ENCODE results near the gene TSKS.

The TSKS gene

DNA sequence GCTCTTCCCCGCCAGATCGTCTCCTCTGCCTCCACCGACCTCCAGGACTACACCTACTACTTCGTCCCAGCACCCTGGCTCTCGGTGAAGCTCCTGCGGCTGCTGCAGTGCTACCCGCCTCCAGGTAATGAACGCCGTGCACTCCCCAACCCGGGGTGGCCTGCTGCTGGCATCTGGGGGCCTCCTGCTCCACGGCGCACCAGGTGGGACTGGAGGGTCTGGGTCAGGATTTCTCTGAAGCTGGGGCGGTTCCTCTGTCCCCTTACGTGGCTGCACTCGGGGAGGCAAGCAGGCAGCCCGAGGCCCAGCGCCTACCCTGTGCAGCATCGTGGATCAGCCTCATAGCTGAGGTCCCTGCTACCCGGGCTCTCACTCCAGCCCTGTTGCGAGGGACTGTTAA, 32.5 kb upstream of the TSKS start:
- no peak for DNase-seq (ENCODE audit: low read depth)

DNA sequence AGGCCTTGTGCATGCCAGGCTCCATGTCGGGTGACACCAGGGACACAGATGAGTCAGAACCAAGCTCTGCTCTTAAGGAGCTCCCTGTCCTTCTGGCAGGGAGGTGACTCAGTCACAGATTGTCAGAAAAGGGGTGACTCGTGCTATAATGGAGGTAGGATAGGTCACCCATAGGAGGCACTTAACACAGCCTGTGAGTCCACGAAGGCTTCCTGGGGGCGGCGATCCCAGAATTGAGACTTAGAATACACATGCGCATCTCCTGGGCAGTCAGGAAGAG, 30.4 kb upstream of the TSKS start:
- DNase-seq (ENCODE audit: low read depth) = no peak

DNA sequence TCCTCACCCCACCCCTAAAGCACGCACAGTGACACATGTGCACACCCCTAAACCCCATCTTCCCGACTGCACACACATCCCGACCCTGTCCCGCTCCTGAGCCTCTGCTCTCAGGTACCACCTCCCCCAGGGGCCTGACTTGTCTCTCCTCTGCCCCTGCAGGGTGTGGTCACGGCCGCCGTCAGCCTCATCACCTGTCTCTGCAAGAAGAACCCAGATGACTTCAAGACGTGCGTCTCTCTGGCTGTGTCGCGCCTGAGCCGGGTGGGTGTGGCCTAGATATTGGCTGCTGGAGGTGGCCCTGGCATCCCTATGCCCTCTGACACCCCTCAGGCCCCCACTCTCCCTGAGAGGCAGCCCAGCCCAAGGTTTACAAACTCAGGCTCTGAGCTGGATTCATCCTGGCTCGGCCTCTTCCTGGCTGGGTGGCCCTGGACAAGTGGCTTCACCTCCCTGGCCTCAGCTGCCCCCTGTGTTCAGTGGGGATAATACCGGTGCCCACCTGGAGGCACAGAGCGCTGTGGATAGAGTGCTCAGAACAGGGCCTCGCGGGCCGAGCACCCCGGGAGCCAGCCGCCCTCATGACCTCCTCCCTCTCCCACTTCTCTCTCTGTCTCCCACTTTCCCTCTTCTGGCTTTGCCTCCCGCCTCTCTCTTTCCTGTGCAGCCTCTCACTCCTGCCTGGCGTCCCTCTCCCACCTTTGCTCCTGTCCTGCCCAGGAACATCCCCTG, 29.9 kb upstream of the TSKS start:
- DNase-seq (ENCODE audit: low read depth) = no peak

DNA sequence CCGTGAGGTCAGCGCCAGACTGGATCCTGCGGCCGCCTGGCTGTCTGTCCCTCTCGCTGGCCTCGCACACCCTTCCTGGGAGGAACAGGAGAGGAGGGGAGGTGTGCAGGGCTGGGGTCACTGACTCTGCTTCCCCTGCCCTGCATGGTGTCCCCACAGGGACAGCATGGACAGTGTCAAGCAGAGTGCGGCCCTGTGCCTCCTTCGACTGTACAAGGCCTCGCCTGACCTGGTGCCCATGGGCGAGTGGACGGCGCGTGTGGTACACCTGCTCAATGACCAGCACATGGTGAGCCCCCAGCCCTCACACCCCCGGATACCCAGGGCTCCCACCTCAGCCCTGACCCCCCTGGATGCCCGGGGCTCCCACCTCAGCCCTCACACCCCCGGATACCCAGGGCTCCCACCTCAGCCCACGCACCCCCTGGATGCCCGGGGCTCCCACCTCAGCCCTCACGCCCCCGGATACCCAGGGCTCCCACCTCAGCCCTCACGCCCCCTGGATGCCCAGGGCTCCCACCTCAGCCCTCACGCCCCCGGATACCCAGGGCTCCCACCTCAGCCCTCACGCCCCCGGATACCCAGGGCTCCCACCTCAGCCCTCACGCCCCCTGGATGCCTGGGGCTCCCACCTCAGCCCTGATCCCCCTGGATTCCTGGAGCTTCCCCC, 28.8 kb upstream of the TSKS start:
- DNase-seq (ENCODE audit: low read depth) = no peak

DNA sequence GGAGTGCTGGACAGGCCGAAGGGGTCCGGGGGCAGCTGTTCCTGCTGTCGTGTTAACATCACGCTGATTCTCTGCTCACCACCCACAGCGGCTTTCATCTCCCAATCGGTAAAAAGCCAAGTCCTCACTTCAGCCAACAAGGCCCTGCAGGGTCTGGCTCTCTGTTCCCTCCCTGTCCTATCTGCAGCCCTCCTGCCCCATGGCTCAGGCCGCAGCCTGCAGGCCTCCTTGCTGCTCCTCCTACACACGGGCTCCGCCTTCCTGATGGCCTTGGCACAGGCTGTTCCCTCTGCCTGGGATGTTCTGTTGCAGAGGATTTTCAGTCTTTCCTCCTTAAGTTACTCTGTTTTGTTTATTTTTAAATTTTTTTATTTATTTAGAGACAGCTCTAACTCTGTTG, 27.8 kb upstream of the TSKS start:
- no peak for DNase-seq (ENCODE audit: low read depth)

DNA sequence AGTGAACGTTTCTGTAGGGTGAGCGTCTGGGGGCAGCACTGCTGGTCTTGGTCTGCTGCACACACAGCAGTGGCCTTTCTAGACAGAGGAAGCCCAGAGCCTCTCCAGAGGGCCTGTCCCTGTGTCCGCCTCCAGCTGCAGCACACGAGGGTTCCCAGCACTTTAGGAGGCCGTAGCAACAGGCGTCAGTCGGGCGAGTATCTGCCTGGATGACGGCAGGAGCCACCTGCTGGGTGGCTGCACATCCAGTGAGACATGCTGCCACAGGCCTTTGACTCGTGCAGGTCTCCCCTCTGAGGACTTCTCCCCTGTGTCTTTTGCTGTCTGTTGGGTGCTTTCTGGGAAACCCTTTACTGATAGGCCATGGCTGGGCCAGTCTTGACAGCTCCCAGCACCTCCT, 25.8 kb upstream of the TSKS start:
- DNase-seq (ENCODE audit: low read depth) = no peak

DNA sequence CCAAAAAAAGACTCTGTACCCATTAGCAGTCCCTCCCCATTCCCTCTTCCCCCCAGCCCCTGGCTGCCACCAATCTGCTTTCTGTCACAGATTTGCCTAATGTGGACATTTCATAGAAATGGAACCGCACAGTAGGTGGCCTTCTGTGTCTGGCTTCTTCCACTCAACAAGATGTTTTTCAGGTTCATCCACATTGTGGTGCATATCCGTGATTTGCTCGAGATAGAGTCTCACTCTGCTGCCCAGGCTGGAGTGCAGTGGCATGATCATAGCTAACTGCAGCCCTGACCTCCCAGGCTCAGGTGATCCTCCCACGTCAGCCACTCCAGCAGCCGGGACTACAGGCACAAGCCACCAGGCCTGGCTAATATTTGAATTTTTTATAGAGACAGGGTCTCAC, 24.6 kb upstream of the TSKS start:
- DNase-seq (ENCODE audit: low read depth) = no peak

DNA sequence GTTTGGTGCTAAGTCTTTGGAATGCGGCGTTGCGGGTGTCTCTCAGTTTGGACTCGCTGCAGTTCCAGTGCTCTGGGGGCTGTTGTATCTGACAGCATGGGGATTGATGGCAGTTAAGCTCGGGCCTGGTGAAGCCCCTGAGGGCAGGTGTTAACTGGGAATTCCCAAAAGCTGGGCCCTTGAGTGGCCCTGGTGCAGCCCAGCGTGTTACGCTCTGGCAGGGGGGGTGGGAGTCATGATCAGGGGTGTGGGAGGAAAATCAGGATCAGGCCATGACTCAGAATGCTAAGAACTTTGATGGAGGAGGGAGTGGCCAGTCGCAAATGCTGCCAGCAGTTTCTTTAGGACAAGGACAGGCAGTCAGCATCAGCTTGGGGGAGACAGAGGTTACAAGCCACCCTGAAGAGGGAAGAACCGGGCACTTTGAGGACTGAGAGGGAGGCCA, 23.3 kb upstream of the TSKS start:
- no peak for DNase-seq (ENCODE audit: low read depth)

DNA sequence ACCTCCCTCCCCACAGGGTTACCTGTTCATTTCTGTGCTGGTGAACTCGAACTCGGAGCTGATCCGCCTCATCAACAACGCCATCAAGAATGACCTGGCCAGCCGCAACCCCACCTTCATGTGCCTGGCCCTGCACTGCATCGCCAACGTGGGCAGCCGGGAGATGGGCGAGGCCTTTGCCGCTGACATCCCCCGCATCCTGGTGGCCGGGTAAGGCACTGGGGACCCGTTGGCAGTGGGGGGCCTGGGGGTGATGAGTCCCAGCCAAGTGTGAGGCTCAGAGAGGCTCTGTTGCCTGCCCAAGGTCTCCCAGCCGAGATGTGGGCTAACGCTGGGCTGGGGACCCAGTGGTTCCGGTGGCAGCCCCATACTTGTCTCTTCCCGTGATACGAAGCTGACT, 19.4 kb upstream of the TSKS start:
- no peak for DNase-seq (ENCODE audit: low read depth)

DNA sequence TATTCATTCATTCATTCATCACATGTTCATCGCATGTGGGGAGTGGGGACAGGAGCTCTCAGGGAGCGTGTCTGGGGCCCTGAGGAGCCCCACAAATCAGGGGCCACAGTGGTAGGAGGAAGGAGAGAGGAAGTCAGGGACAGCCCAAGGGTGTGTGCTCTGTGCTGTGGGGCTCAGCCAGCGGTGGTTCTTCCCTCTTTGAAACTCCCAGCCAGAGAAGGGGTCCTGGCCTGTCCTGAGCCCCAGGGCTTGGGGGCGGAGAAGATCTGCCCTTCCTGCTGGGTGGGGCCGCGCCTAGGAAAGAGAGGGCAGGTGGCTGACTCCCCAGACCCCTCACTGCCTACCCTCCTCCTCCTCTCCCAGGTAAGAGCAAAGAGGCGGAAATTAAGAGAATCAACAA, 18.3 kb upstream of the TSKS start:
- DNase-seq (ENCODE audit: low read depth) = no peak

DNA sequence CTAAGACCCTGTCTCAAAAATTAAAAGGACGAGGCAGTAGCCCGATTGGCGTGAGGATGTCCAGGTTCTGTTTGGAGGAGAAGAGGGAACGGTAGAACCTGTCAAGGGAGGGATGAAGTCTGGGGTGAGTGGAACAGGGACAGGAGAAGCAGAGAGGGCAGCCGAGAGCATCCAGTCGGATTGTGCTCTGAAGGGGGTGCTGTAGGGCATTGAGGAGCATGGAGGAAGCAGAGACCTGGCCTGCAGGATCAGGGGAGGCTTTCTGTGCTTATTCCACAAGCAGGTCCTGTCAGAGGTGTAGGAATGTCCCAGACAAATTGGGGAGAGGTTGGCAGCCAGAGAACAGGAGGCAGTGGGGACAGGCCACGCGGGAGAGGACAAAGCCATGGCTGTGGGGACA, 17.8 kb upstream of the TSKS start:
- no peak for DNase-seq (ENCODE audit: low read depth)

DNA sequence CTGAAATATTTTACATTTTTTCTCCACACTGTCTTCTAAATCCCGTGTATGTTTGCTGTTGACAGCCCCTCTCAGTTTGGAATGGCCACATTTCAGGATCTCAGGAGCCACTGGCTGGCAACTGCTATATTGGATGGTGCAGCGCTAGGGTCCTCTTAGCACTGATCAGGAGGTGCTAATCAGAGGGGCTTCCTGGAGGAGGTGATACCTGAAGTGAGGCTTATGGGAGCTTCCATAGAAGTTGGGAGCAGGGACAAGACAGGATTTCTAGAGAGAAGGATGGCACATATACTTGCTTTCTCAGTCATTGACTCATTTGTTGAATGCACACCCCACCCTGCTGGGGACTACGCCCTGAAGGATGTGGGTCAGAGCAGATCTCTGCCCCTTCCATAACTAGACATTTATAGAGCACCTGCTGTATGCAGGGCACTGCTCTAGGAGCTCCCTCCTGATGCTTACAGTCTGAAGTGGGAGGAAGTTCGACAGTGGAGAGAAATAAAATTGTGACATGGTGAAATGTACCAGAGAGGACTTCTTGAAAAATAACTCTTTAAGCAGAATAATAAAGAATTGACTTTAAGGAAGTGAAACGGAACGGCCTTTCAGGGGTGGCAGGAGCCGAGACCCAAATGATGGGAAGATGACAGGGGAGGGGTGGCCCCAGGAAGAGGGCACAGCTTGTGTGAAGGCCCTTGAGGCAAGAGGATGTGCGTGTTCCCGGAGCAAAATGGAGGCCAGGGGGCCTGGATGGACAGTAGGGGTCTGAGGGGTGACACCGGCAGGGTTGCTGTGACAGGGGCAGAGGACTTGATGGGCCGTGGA, 16.8 kb upstream of the TSKS start:
- no peak for DNase-seq (ENCODE audit: low read depth)

DNA sequence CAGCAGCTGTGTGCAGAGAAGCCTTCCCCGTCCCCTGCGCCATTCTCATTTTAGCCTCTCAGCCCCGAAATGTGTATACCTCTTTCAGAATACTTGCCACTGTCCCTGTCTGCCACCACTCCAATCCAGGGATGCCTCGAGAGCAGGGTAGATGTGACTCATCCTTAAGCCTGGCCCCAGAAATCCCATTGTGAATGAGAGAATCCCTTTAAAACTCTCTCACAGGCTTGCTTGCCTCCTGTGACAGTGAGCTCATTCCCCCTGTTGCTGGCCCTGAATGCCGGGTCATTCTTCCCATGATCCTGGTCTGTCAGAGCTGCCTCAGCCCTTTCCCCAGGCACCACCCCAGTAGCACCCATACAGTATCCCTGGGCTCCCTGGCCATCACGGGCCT, 13.3 kb upstream of the TSKS start:
- DNase-seq (ENCODE audit: low read depth) = no peak

DNA sequence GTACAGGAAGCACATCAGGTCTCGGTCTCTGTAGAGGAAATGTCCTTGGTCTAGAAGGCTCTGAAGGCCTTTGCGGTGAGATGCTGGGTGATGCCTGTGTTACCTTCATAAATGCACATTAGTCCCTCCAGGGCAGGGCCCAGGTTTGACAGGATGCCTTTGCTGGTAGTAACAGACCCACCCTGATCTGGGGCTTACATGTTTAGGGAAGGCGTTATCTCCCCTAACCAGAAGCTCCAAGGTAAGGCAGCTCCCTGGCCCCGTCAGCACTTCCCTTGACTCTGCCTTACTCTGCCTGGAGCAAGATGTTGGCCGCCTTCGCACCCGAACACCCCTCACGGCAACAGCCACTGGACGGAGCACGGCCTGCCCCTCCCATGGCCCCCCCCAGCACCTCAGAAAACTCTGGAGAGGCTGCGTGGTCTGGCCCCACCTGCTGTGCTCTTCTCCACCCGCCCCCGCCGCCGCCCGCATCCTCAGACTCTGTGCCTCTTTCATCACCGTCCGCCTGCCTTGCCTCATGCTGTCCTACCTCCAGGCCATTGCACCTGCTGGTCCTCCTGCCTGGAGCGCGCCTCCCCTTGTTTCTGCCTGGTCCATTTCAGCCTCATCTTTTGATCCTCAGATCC, 12.8 kb upstream of the TSKS start:
- DNase-seq (ENCODE audit: low read depth) = no peak

DNA sequence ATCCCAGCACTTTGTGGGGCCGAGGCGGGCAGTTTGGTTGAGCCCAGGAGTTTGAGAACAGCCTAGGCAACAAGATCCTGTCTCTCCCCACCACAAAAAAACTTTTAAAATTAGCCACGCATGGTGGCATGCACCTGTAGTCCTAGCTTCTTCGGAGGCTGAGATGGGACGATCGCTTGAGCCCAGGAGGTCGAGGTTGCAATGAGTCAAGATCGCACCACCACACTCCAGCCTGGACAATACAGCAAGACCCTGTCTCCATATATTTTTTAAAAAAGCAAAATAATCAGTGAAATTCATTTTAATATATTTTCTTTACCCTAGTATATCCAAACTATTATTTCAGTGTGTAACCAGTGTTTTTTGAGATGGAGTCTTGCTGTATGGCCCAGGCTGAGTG, 11.9 kb upstream of the TSKS start:
- no peak for DNase-seq (ENCODE audit: low read depth)

DNA sequence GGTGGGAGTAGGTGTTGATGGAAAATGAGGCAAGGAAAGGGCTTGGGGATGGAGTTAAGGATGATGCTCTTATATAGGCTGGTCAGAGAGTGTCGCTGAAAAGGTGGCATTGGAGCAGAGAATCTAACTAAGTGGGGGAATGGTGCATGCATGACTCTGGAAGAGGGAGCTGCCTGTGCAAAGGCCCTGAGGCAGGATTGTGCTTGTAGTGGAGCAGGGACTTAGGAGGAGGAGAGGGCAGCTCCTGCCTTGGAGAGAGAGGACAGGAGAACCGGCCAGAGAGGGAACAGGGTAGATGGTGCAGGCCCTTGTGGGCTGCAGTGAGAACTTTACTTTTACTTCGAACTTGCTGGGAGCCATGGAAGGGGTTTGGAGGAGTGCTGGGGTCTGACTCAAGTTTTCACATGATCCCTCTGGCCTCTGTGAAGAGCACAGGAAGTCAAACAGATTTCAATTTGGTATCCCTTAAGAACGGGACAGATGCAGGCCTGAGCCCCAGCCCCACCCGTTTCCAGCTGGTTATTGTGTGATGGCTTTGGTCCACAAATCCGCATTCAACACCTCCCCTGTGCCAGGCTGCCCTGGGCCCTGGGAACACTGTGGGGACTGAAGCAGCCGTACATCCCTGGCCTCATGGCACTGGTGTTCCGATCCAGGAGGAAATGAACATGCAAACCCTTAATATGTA, 10.7 kb upstream of the TSKS start:
- DNase-seq (ENCODE audit: low read depth) = no peak

DNA sequence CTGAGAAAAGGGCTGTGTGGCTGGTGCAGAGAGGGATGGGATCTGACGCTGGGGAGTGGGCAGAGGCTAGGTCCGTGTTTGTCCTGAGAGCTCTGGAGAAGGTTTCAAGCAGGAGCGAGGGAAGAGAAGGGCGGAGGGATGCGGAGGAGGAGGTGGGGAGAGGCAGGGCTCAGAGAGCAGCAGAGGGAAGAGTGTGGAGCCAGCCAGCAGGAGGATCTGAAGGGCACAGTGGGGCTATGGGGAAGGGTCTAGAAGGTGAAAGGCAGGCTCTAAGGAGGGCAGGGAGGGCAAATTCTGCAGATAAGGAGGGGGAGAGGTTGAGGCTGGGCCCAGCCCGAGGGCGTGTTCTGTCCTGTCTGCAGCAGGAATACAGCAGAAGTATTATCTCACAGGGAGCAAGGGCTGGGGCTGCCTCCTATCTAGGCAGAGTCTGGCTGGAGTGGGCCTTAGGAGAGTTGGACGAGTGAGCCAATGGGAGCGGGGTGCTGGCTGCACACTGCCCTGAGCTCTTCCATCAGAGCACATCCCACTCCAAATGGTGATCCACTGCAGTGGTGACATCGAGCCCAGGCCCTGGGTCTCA, 9.8 kb upstream of the TSKS start:
- DNase-seq (ENCODE audit: low read depth) = no peak

DNA sequence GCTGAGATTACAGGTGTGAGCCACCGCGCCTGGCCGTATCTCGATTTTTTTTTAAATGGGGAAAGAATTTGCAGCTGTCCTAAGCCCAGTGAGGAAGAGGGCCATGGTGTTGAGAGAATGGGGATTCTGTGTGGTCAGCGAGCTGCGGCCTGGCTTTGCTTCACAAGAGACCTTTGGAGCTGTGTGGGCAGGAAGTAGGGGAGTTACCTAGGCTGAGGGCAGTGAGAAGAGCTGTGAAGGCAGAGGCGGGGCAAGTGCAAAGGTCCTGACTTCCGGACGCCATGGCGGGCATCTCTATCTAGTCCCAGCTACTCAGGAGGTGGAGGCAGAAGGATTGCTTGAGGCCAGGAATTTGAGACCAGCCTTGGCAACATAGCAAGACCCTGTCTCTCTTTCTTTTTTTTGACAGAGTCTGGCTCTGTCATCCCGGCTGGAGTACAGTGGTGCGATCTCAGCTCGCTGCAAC, 8.6 kb upstream of the TSKS start:
- DNase-seq (ENCODE audit: low read depth) = no peak

DNA sequence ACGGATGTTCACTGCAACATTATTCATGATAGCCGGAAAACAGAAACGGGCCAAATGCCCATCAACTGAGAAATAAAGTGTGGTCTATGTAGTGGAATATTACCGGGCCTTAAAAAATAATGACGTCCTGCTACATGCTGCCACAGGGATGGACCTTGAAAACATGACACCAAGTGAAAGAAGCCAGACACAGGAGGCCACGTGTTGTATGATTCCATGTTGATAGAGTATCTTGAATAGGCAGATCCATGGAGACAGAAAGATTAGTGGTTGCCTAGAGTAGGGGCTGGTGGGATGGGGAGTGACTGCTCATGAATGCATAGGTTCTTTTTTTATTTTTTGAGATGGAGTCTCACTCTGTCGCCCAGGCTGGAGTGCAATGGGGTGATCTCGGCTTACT, 7.4 kb upstream of the TSKS start:
- DNase-seq (ENCODE audit: low read depth) = no peak

DNA sequence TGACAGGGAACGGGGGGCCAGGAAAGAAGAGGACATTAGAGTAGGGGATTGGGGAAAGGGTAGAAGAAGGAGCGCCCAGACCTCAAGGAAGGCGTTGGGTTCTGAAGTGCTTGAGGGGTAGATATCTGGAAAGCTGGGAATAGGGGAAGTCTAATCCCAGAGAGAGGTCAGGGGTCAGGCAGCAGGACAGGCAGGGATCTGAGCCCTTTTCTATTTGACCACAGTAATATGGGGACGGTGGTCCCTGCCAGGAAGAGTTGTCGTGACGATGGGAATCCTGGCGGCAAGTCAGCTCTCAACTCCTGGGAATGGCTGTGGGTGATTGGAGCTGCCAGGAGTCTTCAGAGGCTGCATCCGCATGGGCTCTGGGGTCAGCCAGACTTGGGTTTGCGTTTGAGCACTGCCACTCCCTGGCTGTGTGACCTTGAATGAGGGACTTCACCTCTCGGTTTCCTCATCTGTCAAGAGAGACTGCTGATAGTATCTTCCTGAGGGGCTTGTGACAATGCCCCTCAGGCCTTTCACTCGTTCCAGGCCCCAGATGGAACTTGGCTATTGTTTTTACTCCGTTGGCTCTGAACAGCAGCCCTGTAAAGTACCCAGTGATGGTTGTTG, 5.0 kb upstream of the TSKS start:
- no peak for DNase-seq (ENCODE audit: low read depth)

DNA sequence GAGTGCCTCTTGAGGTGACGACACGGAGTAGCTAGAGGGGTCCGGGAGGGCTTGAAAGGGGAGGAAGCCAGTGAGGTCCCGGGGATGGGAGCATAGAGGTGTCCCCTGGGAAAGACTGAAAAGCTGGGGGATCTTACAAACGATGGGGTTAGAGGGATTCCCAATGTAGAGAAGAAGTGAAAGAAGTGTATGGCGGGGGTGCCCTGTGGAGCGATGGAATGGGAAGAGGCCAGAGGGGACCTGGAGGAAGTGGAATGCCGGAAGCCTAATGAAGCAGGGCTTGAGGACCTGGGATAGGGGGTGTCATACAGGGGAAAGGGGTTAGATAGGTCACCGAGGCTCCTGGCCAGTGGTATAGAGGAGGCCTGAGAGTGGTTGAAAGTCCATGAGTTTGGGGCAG, 4.3 kb upstream of the TSKS start:
- DNase-seq (ENCODE audit: low read depth) = no peak

DNA sequence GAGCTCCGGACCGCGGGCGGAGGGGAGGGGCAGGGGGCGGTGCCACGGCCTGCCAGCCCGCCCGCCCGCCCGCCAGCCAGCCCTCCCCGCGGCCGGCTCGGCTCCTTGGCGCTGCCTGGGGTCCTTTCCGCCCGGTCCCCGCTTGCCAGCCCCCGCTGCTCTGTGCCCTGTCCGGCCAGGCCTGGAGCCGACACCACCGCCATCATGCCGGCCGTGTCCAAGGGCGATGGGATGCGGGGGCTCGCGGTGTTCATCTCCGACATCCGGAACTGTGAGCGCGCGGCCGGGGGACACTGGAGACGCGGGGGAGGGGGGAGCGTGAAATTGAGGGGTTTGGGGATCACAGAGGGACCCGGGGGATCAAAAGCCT, 3.8 kb upstream of the TSKS start, which contains the start of gene AP2A1:
Gene AP2A1, plus strand, starts transcription at position 72 of the 370 bp plus-strand sequence. Its CDS starts 133 bp downstream, at position 205.
- DNase-seq (ENCODE audit: low read depth) = no peak
